Measurements from ENCODE around the gene ARSG.
"Not testable (repeated sequence)": the region's sequence is repeated elsewhere in the genome, so short reads cannot be mapped to it uniquely, and the experiment has no call there.

DNA sequence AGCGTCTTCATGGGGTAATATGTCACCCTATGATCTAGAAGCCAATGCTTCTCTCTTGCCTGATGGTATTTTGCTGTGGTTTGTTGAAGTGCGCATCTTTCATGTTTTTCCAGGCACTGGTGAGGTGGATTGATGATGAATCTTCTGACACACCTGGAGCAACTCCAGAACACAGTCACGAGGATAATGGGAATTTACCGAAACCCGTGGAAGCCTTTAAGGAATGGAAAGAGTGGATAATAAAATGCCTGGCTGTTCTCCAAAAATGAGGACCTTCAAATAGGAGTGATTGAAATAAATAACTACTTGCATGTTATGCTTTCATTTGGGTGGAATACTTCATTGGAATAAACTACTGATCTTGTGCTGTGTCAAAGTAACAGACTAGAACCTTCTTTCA, 34.6 kb upstream of the ARSG start:
- not testable (repeated sequence) for TF ChIP-seq POLR2A (IDR thresholded peaks at IDR 0.05; ENCODE audit: low read depth, low read length); TAF1 (IDR thresholded peaks at IDR 0.05; ENCODE audit: borderline replicate concordance, low read depth, low read length)
